ENCODE results near the gene DLG1.

DNA sequence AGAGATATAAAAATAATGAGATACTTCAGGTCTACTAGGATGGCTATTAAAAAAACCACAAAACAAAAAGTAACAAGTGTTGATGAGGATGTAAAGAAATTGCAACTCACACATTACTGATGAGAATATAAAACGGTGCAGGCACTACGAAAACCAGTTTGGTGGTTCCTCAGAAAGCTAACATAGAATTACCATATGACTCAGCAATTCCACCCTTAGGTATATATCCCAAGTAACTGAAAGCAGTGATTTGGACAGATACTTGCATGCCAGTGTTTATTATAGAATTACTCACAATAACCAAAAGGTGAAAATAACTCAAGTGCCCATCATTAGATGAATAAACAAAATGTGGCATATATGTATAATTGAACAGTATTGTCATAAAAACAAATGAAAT, 181.3 kb downstream of the DLG1 start:
- TF ChIP-seq, protein P1, sequence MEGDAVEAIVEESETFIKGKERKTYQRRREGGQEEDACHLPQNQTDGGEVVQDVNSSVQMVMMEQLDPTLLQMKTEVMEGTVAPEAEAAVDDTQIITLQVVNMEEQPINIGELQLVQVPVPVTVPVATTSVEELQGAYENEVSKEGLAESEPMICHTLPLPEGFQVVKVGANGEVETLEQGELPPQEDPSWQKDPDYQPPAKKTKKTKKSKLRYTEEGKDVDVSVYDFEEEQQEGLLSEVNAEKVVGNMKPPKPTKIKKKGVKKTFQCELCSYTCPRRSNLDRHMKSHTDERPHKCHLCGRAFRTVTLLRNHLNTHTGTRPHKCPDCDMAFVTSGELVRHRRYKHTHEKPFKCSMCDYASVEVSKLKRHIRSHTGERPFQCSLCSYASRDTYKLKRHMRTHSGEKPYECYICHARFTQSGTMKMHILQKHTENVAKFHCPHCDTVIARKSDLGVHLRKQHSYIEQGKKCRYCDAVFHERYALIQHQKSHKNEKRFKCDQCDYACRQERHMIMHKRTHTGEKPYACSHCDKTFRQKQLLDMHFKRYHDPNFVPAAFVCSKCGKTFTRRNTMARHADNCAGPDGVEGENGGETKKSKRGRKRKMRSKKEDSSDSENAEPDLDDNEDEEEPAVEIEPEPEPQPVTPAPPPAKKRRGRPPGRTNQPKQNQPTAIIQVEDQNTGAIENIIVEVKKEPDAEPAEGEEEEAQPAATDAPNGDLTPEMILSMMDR (IDR thresholded peaks at IDR 0.05) = no peak
- no peak for TF ChIP-seq POLR2A (IDR thresholded peaks at IDR 0.05)
